Ovary (tissue), 10 donors: ENCODE measurements around the gene ERH. TPM values are rescaled to one million over a fixed set of nuclear protein-coding genes. Genes with fewer than 3 reads are reported as not detected.
A peak's percentile ranks its signal among the peaks of the same experiment; 100 is the strongest.

Experiments
- DNase-seq, 5 donors: peaks; one replicate each; pipeline ENCODE4 v3.0.0-alpha.2; 2019 to 2020
- H3K27ac ChIP-seq, 2 donors: fragments of 200-600 bp; one replicate each; pipeline versions ENCODE4 v1.5.1 to v1.8.0; 2019 to 2022
- H3K27me3 ChIP-seq: fragments of 200-600 bp; one replicate; pipeline ENCODE4 v1.8.0; 2022
- H3K36me3 ChIP-seq: fragments of 200-600 bp; sonication (generic); one replicate; pipeline ENCODE4 v1.5.1; 2019
- H3K4me1 ChIP-seq: one replicate; pipeline ENCODE4 v1.8.1; 2013; ENCODE audit warnings: mild to moderate bottlenecking, moderate library complexity; ENCODE audit not compliant: insufficient read depth
- H3K4me3 ChIP-seq: fragments of 200-600 bp; sonication (generic); one replicate; pipeline ENCODE4 v1.5.1; 2017
- H3K9me3 ChIP-seq, 2 donors: fragments of 200-600 bp in 1 of 2; sonication (generic) in 1 of 2; one replicate each; pipeline versions ENCODE4 v1.5.1 to v1.8.1; 2013 to 2019; ENCODE audit warnings: mild to moderate bottlenecking in 1 of 2, moderate library complexity in 1 of 2
- CTCF ChIP-seq, 3 donors: fragments of 450-650 bp in 2 of 3; fragments of 200-600 bp in 1 of 3; IDR thresholded peaks; one replicate each; pipeline versions ENCODE4 v1.5.1 to v1.8.0; 2016 to 2022; ENCODE audit warnings: antibody characterized with exemption in 3 of 3, mild to moderate bottlenecking in 1 of 3
- EP300 ChIP-seq: sonication (generic); formaldehyde crosslinking; IDR thresholded peaks from one replicate; pipeline ENCODE4 v1.6.1; 2017; ENCODE audit warnings: antibody characterized with exemption
- POLR2A ChIP-seq: fragments of 450-650 bp; IDR thresholded peaks from one replicate; pipeline ENCODE4 v1.6.1; 2017; ENCODE audit warnings: antibody characterized with exemption, mild to moderate bottlenecking, moderate library complexity
- WGBS, 3 donors: extraction: QIAGEN DNeasy Blood & Tissue Kit in 1 of 3; methylation state at CpG; one replicate each; pipeline versions ENCODE4 v1.1.5 to v1.1.7; 2013 to 2017; 5-methylcytosine and 5-hydroxymethylcytosine counted together
- intact Hi-C, 4 donors: fragments of 100-400 bp; cut with DNase I; formaldehyde crosslinking; loops; one replicate each; pipeline versions ENCODE4 v1.11.0 to v1.15.1; 2022 to 2023
- long read RNA-seq, 3 donors: library from polyadenylated mRNA in 2 of 3; unstranded in 2 of 3; transcript quantifications; one replicate each; pipeline ENCODE4 v2.0.0 and lab custom pipeline, GENCODE V29; 2021 to 2026
- polyA plus RNA-seq, 2 donors: library from polyadenylated mRNA; stranded (reverse); fragments of 200-250 nt in 1 of 2; fragments of 350-450 nt in 1 of 2; fragmentation: Illumina TruSeq in 1 of 2; extraction: RNeasy Lipid Tissue Mini Kit (QIAGEN cat#74804) in 1 of 2; gene quantifications; one replicate each; pipeline ENCODE4 v1.2.3, GENCODE V29; 2013 to 2014
- total RNA-seq, 7 donors: library from RNA; depleted of rRNA in 2 of 7; stranded (reverse); fragments of >200 nt in 2 of 7; fragmentation: NEBNext Ultra II Directional in 3 of 7; extraction: Animal tissue kit (Norgen Biotek cat#: 25700) in 3 of 7; gene quantifications; one replicate each; pipeline versions ENCODE4 v1.1.0 to v1.2.4, GENCODE V29; 2016 to 2023
- donor health status: DM: no; HTN: no; CAD: no; lungs with moderate emphysema.
- donor health status: DM: no; HTN: no; CAD: no.
- donor health status: Bipolar disorder and iron deficiency.
- donor health status: DM: yes; HTN: yes; CAD: no.
- donor health status: DM: no; HTN: no; CAD: no.
- donor health status: DM: yes; HTN: yes; CAD: no.

The ERH gene
- total RNA-seq (100 to 1,000 TPM in 5 of 7 donors, 10 to 100 TPM in 2; 64.3 to 206 (median 158) TPM), polyA plus RNA-seq (100 to 1,000 TPM; 140 to 173 TPM)
- long read RNA-seq, donor 1, transcript ERH-203 (4 exons, 1,124 nt) = major isoform, 15 of 21 reads
- long read RNA-seq, donor 1, partial matches to known transcripts = 0 of 21 reads
- long read RNA-seq, donor 1, other reads (novel, unspliced or antisense) = 2 of 21 reads
- long read RNA-seq, donor 2, transcript ERH-203 (4 exons, 1,124 nt) = major isoform, 237 of 250 reads
- long read RNA-seq, donor 2, transcript ERH-202 (3 exons, 586 nt) = minor isoform, 7 of 250 reads
- long read RNA-seq, donor 2, partial matches to known transcripts = 5 of 250 reads
- long read RNA-seq, donor 2, other reads (novel, unspliced or antisense) = 0 of 250 reads
- long read RNA-seq, donor 3, transcript ERH-203 (4 exons, 1,124 nt) = major isoform, 18 of 24 reads
- long read RNA-seq, donor 3, partial matches to known transcripts = 0 of 24 reads
- long read RNA-seq, donor 3, other reads (novel, unspliced or antisense) = 6 of 24 reads

- intact Hi-C loops = no loop called here
Measured at GRCh38 chr14:69398053-69398817, at the start of gene ERH, which contains the start of gene SLC39A9. TSS of gene ERH (minus strand) at chr14:69398299. CDS start at chr14:69398233, 66 bp downstream. TSS of gene SLC39A9 (plus strand) at chr14:69398692. CDS start at chr14:69399370, 678 bp downstream.

GRCh38 chr14:69443296-69443805, 45.3 kb upstream of the ERH start:
- Histone ChIP-seq H3K36me3 (no peaks in the 10 kb centered on the region), H3K27ac (no peak overlapping the region), H3K4me1 (no peaks in the 10 kb centered on the region), H3K4me3 (no peak overlapping the region), H3K9me3 (no peaks in the 10 kb centered on the region), H3K27me3 (no peaks in the 10 kb centered on the region)
- TF ChIP-seq POLR2A (no peak), CTCF (IDR thresholded peaks at IDR 0.05) (no peak), EP300 (no peak)
- DNase-seq = no peak
- 97 to 99% (median 99%) methylated on average over 5 of the region's 5 CpGs for WGBS, 3 donors
- intact Hi-C loops = no loop called here

More at GRCh38 chr14:69398053-69398817, at the start of gene ERH, which contains the start of gene SLC39A9:
- Histone ChIP-seq H3K27ac (peak within 1 kb of the TSS; percentile 82 to 88), H3K36me3 (no peaks in the 10 kb centered on the region), H3K27me3 (no peaks in the 10 kb centered on the region), H3K4me1 (peaks cover 19% of the 10 kb centered on the region), H3K9me3 (no peaks in the 10 kb centered on the region), H3K4me3 (peak within 1 kb of the TSS; percentile 88)
- 0 to 1% (median 0%) methylated on average over 53 of the region's 53 CpGs for WGBS, 3 donors
- DNase-seq = peak; percentile 94 to 97 (median 96)
- TF ChIP-seq CTCF (IDR thresholded peaks at IDR 0.05) = no peak
- peak; percentile 60 for TF ChIP-seq POLR2A

GRCh38 chr14:69441948-69442347, 43.8 kb upstream of the ERH start:
- H3K27ac ChIP-seq = no peak overlapping the region
- intact Hi-C loops = no loop called here
- no peak for TF ChIP-seq EP300
- no peak for DNase-seq
- H3K36me3 ChIP-seq = no peaks in the 10 kb centered on the region
- no peaks in the 10 kb centered on the region for H3K9me3 ChIP-seq
- no peak overlapping the region for H3K4me3 ChIP-seq
- WGBS, 3 donors = 84 to 88% (median 85%) methylated on average over 5 of the region's 5 CpGs
- no peaks in the 10 kb centered on the region for H3K4me1 ChIP-seq
- H3K27me3 ChIP-seq = no peaks in the 10 kb centered on the region

GRCh38 chr14:69439521-69440270, 41.6 kb upstream of the ERH start:
- no peak overlapping the region for H3K4me3 ChIP-seq
- H3K36me3 ChIP-seq = no peaks in the 10 kb centered on the region
- no peak overlapping the region for H3K27ac ChIP-seq
- H3K4me1 ChIP-seq = no peaks in the 10 kb centered on the region
- WGBS, 3 donors = 89 to 93% (median 92%) methylated on average over 12 of the region's 12 CpGs
- intact Hi-C loops = no loop called here
- no peak for TF ChIP-seq CTCF (IDR thresholded peaks at IDR 0.05)
- TF ChIP-seq POLR2A = no peak
- no peak for TF ChIP-seq EP300
- DNase-seq = no peak
- no peaks in the 10 kb centered on the region for H3K27me3 ChIP-seq
- H3K9me3 ChIP-seq = no peaks in the 10 kb centered on the region
